WTC11 (cell line): Measurements from ENCODE around the gene FCMR. TPM values are rescaled to one million over a fixed set of nuclear protein-coding genes. Genes with fewer than 3 reads are reported as not detected.

ENCODE experiments used
- ATAC-seq: fragments of 200-7000 bp; cut with Tn5 transposase; 2 replicates; pipeline ENCODE4 v1.10.0; 2021; ENCODE audit warnings: mild to moderate bottlenecking, moderate library complexity
- Bru-seq: library from RNA; stranded (reverse); fragments of 400-500 nt; gene quantifications from one replicate; lab custom pipeline; 2021; lab: Mats Ljungman, UMichigan
- CTCF ChIA-PET: fragments of 300-600 bp; sonication (Branson Sonifier 250); formaldehyde crosslinking; loops from one replicate; lab custom pipeline; 2021; ENCODE audit warnings: antibody characterized with exemption; lab: Charles Lee
- POLR2A ChIA-PET: fragments of 350-600 bp; sonication (Branson Sonifier 250); formaldehyde crosslinking; loops from one replicate; lab custom pipeline; 2021; ENCODE audit warnings: antibody characterized with exemption; lab: Charles Lee
- DNase-seq: peaks from one replicate; pipeline ENCODE4 v3.0.0; 2021; ENCODE audit warnings: low spot score
- H3K27ac Mint-ChIP-seq: 2 replicates; pipeline ENCODE4 v1.8.0; 2021; ENCODE audit warnings: mixed read lengths
- H3K27me3 Mint-ChIP-seq: 2 replicates; pipeline ENCODE4 v1.8.0; 2021; ENCODE audit warnings: low read depth, mild to moderate bottlenecking, moderate library complexity, mixed read lengths
- H3K36me3 Mint-ChIP-seq: 2 replicates; pipeline ENCODE4 v1.8.0; 2021; ENCODE audit warnings: mixed read lengths
- H3K4me1 Mint-ChIP-seq: 2 replicates; pipeline ENCODE4 v1.8.0; 2022; ENCODE audit warnings: mixed read lengths
- H3K4me3 Mint-ChIP-seq: 2 replicates; pipeline ENCODE4 v1.8.0; 2021; ENCODE audit warnings: mild to moderate bottlenecking, moderate library complexity, mixed read lengths
- H3K9me3 Mint-ChIP-seq: 2 replicates; pipeline ENCODE4 v1.8.0; 2021; ENCODE audit warnings: mixed read lengths
- AFF4 ChIP-seq: sonication (generic); formaldehyde crosslinking; IDR thresholded peaks from 2 replicates; pipeline ENCODE4 v1.8.1; 2023; ENCODE audit warnings: mild to moderate bottlenecking, missing genetic modification reagents, borderline replicate concordance
- ETV6 ChIP-seq: sonication (generic); formaldehyde crosslinking; IDR thresholded peaks from 2 replicates; pipeline ENCODE4 v1.8.1; 2022; ENCODE audit warnings: mild to moderate bottlenecking, missing genetic modification reagents
- HMGXB4 ChIP-seq: sonication (generic); formaldehyde crosslinking; IDR thresholded peaks from 2 replicates; pipeline ENCODE4 v1.8.1; 2023; ENCODE audit warnings: mild to moderate bottlenecking, moderate library complexity, missing genetic modification reagents
- IRF2 ChIP-seq: sonication (generic); formaldehyde crosslinking; IDR thresholded peaks from 2 replicates; pipeline ENCODE4 v1.8.0; 2022; ENCODE audit warnings: low read depth, missing genetic modification reagents, borderline replicate concordance
- JUN ChIP-seq: sonication (generic); formaldehyde crosslinking; IDR thresholded peaks from 2 replicates; pipeline ENCODE4 v1.8.0; 2023; ENCODE audit warnings: mild to moderate bottlenecking, missing genetic modification reagents
- OVOL2 ChIP-seq: fragments of 250-450 bp; sonication (Bioruptor Pico); IDR thresholded peaks from 2 replicates; pipeline ENCODE4 v1.9.0; 2021; ENCODE audit warnings: mild to moderate bottlenecking, borderline replicate concordance
- TEAD1 ChIP-seq: sonication (generic); formaldehyde crosslinking; IDR thresholded peaks from 2 replicates; pipeline ENCODE4 v1.8.0; 2022; ENCODE audit warnings: mild to moderate bottlenecking, missing genetic modification reagents
- TP53 ChIP-seq: sonication (generic); formaldehyde crosslinking; IDR thresholded peaks from 2 replicates; pipeline ENCODE4 v1.8.1; 2023; ENCODE audit warnings: mild to moderate bottlenecking, missing genetic modification reagents
- ZNF121 ChIP-seq: sonication (generic); formaldehyde crosslinking; IDR thresholded peaks from 2 replicates; pipeline ENCODE4 v1.8.0; 2023; ENCODE audit warnings: missing genetic modification reagents
- ZNF219 ChIP-seq: sonication (generic); formaldehyde crosslinking; IDR thresholded peaks from 2 replicates; pipeline ENCODE4 v1.8.0; 2023; ENCODE audit warnings: missing genetic modification reagents, mild to moderate bottlenecking, borderline replicate concordance
- ZNF396 ChIP-seq: fragments of 250-450 bp; sonication (Bioruptor Pico); IDR thresholded peaks from 2 replicates; pipeline ENCODE4 v1.8.0; 2021; ENCODE audit warnings: mild to moderate bottlenecking, moderate library complexity, borderline replicate concordance
- long read RNA-seq, 3 experiments: library from RNA in 1 of 3; library from capped mRNA in 1 of 3; library from polyadenylated mRNA in 1 of 3; unstranded in 2 of 3; stranded (forward) in 1 of 3; transcript quantifications; one replicate each; pipeline ENCODE4 v2.0.0, GENCODE V29; 2021
- total RNA-seq: library from RNA; stranded (reverse); gene quantifications from 3 replicates; pipeline ENCODE4 v1.2.3, GENCODE V29; 2021
- TF ChIP-seq, protein P1 (sequence below): sonication (generic); formaldehyde crosslinking; IDR thresholded peaks from 2 replicates; pipeline ENCODE4 v1.8.0; 2022; ENCODE audit warnings: mild to moderate bottlenecking, missing genetic modification reagents
- TF ChIP-seq, protein P2 (sequence below): sonication (generic); formaldehyde crosslinking; IDR thresholded peaks from 2 replicates; pipeline ENCODE4 v1.8.0; 2022; ENCODE audit warnings: mild to moderate bottlenecking, missing genetic modification reagents
- TF ChIP-seq, protein P3 (sequence below): fragments of 250-450 bp; sonication (Bioruptor Pico); IDR thresholded peaks from 2 replicates; pipeline ENCODE4 v1.9.0; 2021; ENCODE audit warnings: mild to moderate bottlenecking
- TF ChIP-seq, protein P4 (sequence below): fragments of 250-450 bp; sonication (Bioruptor Pico); IDR thresholded peaks from 2 replicates; pipeline ENCODE4 v1.9.0; 2021; ENCODE audit warnings: moderate library complexity, mild to moderate bottlenecking, inconsistent platforms, borderline replicate concordance
- TF ChIP-seq, protein P5 (sequence below): fragments of 250-450 bp; sonication (Bioruptor Pico); IDR thresholded peaks from 2 replicates; pipeline ENCODE4 v2.1.2; 2022; ENCODE audit warnings: mild to moderate bottlenecking, moderate library complexity

The FCMR gene
- 0.37 to 1.0 TPM (median 0.71 TPM) in 3 replicates for total RNA-seq
- percentile 11 among the genes with signal in this experiment for Bru-seq, nascent RNA
- long read RNA-seq, experiment 1, partial matches to known transcripts: 1 of 2 reads
- long read RNA-seq, experiment 1, other reads (novel, unspliced or antisense): 0 of 2 reads
- long read RNA-seq, experiment 2: 0 reads
- long read RNA-seq, experiment 3: 0 reads

GRCh38 chr1:206921772-206922265, at the start of gene FCMR:
FCMR (minus strand) TSS chr1:206921941; CDS start chr1:206921854, 87 bp downstream.
- no peaks in the 10 kb centered on the region for H3K36me3 Mint-ChIP-seq
- no peak within 1 kb of the TSS for H3K4me3 Mint-ChIP-seq
- TF ChIP-seq, protein P1, sequence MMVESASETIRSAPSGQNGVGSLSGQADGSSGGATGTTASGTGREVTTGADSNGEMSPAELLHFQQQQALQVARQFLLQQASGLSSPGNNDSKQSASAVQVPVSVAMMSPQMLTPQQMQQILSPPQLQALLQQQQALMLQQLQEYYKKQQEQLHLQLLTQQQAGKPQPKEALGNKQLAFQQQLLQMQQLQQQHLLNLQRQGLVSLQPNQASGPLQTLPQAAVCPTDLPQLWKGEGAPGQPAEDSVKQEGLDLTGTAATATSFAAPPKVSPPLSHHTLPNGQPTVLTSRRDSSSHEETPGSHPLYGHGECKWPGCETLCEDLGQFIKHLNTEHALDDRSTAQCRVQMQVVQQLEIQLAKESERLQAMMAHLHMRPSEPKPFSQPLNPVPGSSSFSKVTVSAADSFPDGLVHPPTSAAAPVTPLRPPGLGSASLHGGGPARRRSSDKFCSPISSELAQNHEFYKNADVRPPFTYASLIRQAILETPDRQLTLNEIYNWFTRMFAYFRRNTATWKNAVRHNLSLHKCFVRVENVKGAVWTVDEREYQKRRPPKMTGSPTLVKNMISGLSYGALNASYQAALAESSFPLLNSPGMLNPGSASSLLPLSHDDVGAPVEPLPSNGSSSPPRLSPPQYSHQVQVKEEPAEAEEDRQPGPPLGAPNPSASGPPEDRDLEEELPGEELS (CRISPR knock-in tag): no peak
- TF ChIP-seq, protein P2, sequence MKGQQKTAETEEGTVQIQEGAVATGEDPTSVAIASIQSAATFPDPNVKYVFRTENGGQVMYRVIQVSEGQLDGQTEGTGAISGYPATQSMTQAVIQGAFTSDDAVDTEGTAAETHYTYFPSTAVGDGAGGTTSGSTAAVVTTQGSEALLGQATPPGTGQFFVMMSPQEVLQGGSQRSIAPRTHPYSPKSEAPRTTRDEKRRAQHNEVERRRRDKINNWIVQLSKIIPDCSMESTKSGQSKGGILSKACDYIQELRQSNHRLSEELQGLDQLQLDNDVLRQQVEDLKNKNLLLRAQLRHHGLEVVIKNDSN (CRISPR knock-in tag): no peak
- no peak for TF ChIP-seq ETV6
- DNase-seq (no peak), ATAC-seq (no peak)
- ChIA-PET POLR2A (no interaction called here), CTCF (interaction anchor here (1.7 to 3.2 kb wide), 3 partner anchors 9 to 14 kb away, joined by 6 to 17 read pairs (median 8); no protein-coding TSS in a partner anchor)
- no peaks in the 10 kb centered on the region for H3K9me3 Mint-ChIP-seq
- no peaks in the 10 kb centered on the region for H3K27me3 Mint-ChIP-seq
- no peak within 1 kb of the TSS for H3K27ac Mint-ChIP-seq
- H3K4me1 Mint-ChIP-seq: no peaks in the 10 kb centered on the region

DNA sequence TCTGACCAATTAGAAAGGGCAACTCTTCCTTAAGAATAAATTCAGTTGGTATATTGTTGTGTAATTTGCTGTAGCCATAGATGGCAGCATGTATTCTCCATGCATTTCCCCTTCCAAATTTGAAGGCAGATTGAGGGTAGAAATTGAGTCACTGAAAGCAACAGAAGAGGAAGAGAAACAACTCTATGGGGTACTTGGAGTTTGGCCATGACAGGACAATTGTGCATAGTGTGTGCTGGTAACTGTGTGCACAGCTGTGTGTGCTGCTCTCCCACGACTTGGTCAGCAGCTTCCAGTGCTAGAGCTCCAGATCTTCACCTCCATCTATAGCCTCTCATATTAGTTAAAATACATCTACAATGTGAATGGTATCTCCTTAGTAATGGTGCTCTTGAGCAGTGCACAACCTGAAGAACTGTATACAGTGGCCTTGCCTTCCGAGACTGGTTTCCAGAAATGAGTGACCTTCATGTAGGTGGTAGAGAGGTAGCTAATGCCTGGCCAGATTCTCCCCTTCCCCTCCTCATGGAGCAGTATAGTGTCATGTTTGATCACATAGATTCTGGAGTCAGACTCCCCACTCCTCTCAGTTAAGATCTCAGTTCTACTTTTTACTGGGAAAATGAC, 49.4 kb upstream of the FCMR start:
- TF ChIP-seq HMGXB4: no peak
- no peak overlapping the region for H3K4me3 Mint-ChIP-seq
- DNase-seq (no peak), ATAC-seq (no peak)
- POLR2A ChIA-PET: no interaction called here
- no peaks in the 10 kb centered on the region for H3K36me3 Mint-ChIP-seq
- peaks cover 3% of the 10 kb centered on the region; the same call in 1 of the 2 replicates for H3K27me3 Mint-ChIP-seq
- no peaks in the 10 kb centered on the region for H3K4me1 Mint-ChIP-seq
- CTCF ChIA-PET: interaction anchor here (1.4 to 2.1 kb wide), 3 partner anchors 11 to 40 kb away, joined by 3 to 6 read pairs (median 6); no protein-coding TSS in a partner anchor
- H3K27ac Mint-ChIP-seq: no peak overlapping the region
- H3K9me3 Mint-ChIP-seq: no peaks in the 10 kb centered on the region

DNA sequence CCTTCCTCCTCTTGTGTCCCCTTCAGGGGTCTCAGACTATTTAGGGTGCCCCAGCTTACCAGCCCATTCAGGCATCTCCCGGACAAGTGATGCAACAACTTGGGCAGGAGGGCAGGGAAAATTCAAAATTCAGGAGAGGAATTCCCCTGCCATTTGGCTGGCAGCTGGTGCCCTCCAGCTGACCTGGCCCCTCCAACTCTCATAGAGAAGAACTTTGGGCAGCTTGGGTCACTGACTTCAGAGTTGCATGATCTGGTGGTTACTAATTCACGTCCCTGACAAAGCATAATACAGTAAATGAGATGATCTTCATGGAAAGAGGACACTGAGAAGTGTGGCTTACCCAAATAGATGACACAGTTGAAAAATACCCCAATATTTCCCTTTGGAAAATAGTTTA, 48.7 kb upstream of the FCMR start, which contains the start of gene FCAMR:
Gene FCAMR (minus strand): TSS at position 15 of the 400 bp plus-strand sequence. CDS start 335 bp downstream, outside the sequence.
- DNase-seq (no peak), ATAC-seq (no peak)
- Mint-ChIP-seq H3K27ac (no peak within 1 kb of the TSS), H3K36me3 (no peaks in the 10 kb centered on the region), H3K27me3 (peaks cover 3% of the 10 kb centered on the region; the same call in 1 of the 2 replicates), H3K4me1 (no peaks in the 10 kb centered on the region), H3K4me3 (no peak within 1 kb of the TSS), H3K9me3 (no peaks in the 10 kb centered on the region)
- CTCF ChIA-PET: interaction anchor here (1.0 to 2.1 kb wide), 3 partner anchors 9 to 35 kb away, joined by 5 to 8 read pairs (median 6); no protein-coding TSS in a partner anchor
- TF ChIP-seq AFF4 (CRISPR knock-in tag) (no peak), ZNF219 (no peak), TP53 (CRISPR knock-in tag) (no peak), IRF2 (CRISPR knock-in tag) (no peak), ZNF396 (CRISPR knock-in tag) (no peak), TEAD1 (CRISPR knock-in tag) (no peak), ZNF121 (no peak), JUN (CRISPR knock-in tag) (no peak), OVOL2 (CRISPR knock-in tag) (no peak)
- TF ChIP-seq, protein P3, sequence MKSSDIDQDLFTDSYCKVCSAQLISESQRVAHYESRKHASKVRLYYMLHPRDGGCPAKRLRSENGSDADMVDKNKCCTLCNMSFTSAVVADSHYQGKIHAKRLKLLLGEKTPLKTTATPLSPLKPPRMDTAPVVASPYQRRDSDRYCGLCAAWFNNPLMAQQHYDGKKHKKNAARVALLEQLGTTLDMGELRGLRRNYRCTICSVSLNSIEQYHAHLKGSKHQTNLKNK (CRISPR knock-in tag): no peak
- TF ChIP-seq, protein P4, sequence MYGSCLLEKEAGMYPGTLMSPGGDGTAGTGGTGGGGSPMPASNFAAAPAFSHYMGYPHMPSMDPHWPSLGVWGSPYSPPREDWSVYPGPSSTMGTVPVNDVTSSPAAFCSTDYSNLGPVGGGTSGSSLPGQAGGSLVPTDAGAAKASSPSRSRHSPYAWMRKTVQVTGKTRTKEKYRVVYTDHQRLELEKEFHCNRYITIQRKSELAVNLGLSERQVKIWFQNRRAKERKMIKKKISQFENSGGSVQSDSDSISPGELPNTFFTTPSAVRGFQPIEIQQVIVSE: no peak
- TF ChIP-seq, protein P5, sequence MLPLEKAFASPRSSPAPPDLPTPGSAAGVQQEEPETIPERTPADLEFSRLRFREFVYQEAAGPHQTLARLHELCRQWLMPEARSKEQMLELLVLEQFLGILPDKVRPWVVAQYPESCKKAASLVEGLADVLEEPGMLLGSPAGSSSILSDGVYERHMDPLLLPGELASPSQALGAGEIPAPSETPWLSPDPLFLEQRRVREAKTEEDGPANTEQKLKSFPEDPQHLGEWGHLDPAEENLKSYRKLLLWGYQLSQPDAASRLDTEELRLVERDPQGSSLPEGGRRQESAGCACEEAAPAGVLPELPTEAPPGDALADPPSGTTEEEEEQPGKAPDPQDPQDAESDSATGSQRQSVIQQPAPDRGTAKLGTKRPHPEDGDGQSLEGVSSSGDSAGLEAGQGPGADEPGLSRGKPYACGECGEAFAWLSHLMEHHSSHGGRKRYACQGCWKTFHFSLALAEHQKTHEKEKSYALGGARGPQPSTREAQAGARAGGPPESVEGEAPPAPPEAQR (CRISPR knock-in tag): no peak
- POLR2A ChIA-PET: no interaction called here
